Stimulated activated memory B cell treated with anti-CD40 and anti-IgM and Interleukin-4, amounts not matched to agents 10 μg/mL and 1 μg/mL and 100 μg/mL, for 72 hours (primary cell): ENCODE measurements around the gene PRMT7.

Experiments
- ATAC-seq: fragments of 150-1000 bp; cut with Tn5 transposase; 2 replicates; pipeline ENCODE4 v1.10.0; 2021
- H3K27ac Mint-ChIP-seq: one replicate; pipeline ENCODE4 v1.8.0; 2022; ENCODE audit warnings: mild to moderate bottlenecking, mixed read lengths
- H3K27me3 Mint-ChIP-seq: one replicate; pipeline ENCODE4 v1.8.0; 2022; ENCODE audit warnings: mixed read lengths
- H3K36me3 Mint-ChIP-seq: one replicate; pipeline ENCODE4 v1.8.0; 2022; ENCODE audit warnings: mixed read lengths
- H3K4me1 Mint-ChIP-seq: one replicate; pipeline ENCODE4 v1.8.0; 2022; ENCODE audit warnings: mixed read lengths
- H3K4me3 Mint-ChIP-seq: one replicate; pipeline ENCODE4 v1.8.0; 2022; ENCODE audit warnings: mild to moderate bottlenecking, moderate library complexity, mixed read lengths
- H3K9me3 Mint-ChIP-seq: one replicate; pipeline ENCODE4 v1.8.0; 2022; ENCODE audit warnings: mixed read lengths

Gene PRMT7

GRCh38 chr16:68358951-68359350 lies 48.1 kb downstream of the PRMT7 start:
- Mint-ChIP-seq H3K4me1 (peaks cover 28% of the 10 kb centered on the region), H3K27me3 (no peaks in the 10 kb centered on the region), H3K36me3 (peaks cover 49% of the 10 kb centered on the region), H3K9me3 (no peaks in the 10 kb centered on the region), H3K4me3 (no peak overlapping the region), H3K27ac (no peak overlapping the region)
- no peak for ATAC-seq

GRCh38 chr16:68359398-68360191 lies 48.8 kb downstream of the PRMT7 start:
- H3K9me3 Mint-ChIP-seq, result no peaks in the 10 kb centered on the region
- no peak overlapping the region for H3K27ac Mint-ChIP-seq
- H3K4me3 Mint-ChIP-seq, result no peak overlapping the region
- H3K4me1 Mint-ChIP-seq, result peaks cover 35% of the 10 kb centered on the region
- H3K27me3 Mint-ChIP-seq, result no peaks in the 10 kb centered on the region
- ATAC-seq, result no peak
- H3K36me3 Mint-ChIP-seq, result peaks cover 43% of the 10 kb centered on the region

GRCh38 chr16:68360547-68360946 lies 49.7 kb downstream of the PRMT7 start:
- H3K4me3 Mint-ChIP-seq, result no peak overlapping the region
- H3K27me3 Mint-ChIP-seq, result no peaks in the 10 kb centered on the region
- H3K36me3 Mint-ChIP-seq, result peaks cover 33% of the 10 kb centered on the region
- no peak overlapping the region for H3K27ac Mint-ChIP-seq
- H3K4me1 Mint-ChIP-seq, result peaks cover 36% of the 10 kb centered on the region
- no peaks in the 10 kb centered on the region for H3K9me3 Mint-ChIP-seq
- no peak for ATAC-seq

GRCh38 chr16:68360956-68361355 lies 50.1 kb downstream of the PRMT7 start:
- no peaks in the 10 kb centered on the region for H3K27me3 Mint-ChIP-seq
- H3K9me3 Mint-ChIP-seq, result no peaks in the 10 kb centered on the region
- peaks cover 36% of the 10 kb centered on the region for H3K4me1 Mint-ChIP-seq
- peaks cover 29% of the 10 kb centered on the region for H3K36me3 Mint-ChIP-seq
- H3K4me3 Mint-ChIP-seq, result no peak overlapping the region
- H3K27ac Mint-ChIP-seq, result no peak overlapping the region
- ATAC-seq, result no peak

GRCh38 chr16:68361485-68361884 lies 50.7 kb downstream of the PRMT7 start:
- Mint-ChIP-seq H3K4me1 (peaks cover 36% of the 10 kb centered on the region), H3K4me3 (no peak overlapping the region), H3K27ac (no peak overlapping the region), H3K9me3 (no peaks in the 10 kb centered on the region), H3K27me3 (no peaks in the 10 kb centered on the region), H3K36me3 (peaks cover 24% of the 10 kb centered on the region)
- no peak for ATAC-seq

GRCh38 chr16:68362262-68362913 lies 51.6 kb downstream of the PRMT7 start:
- Mint-ChIP-seq H3K27me3 (no peaks in the 10 kb centered on the region), H3K4me1 (peaks cover 35% of the 10 kb centered on the region), H3K9me3 (no peaks in the 10 kb centered on the region), H3K36me3 (peaks cover 18% of the 10 kb centered on the region), H3K27ac (no peak overlapping the region), H3K4me3 (no peak overlapping the region)
- no peak for ATAC-seq

- peaks cover 11% of the 10 kb centered on the region for H3K36me3 Mint-ChIP-seq
Observed at GRCh38 chr16:68362947-68363657, 52.3 kb downstream of the PRMT7 start.

GRCh38 chr16:68363658-68364521 lies 53.1 kb downstream of the PRMT7 start:
- no peaks in the 10 kb centered on the region for H3K9me3 Mint-ChIP-seq
- H3K27ac Mint-ChIP-seq, result no peak overlapping the region
- H3K4me1 Mint-ChIP-seq, result peaks cover 50% of the 10 kb centered on the region
- H3K4me3 Mint-ChIP-seq, result no peak overlapping the region
- H3K36me3 Mint-ChIP-seq, result peaks cover 7% of the 10 kb centered on the region
- no peaks in the 10 kb centered on the region for H3K27me3 Mint-ChIP-seq
- ATAC-seq, result no peak

More at GRCh38 chr16:68362947-68363657, 52.3 kb downstream of the PRMT7 start:
- Mint-ChIP-seq H3K4me1 (peaks cover 42% of the 10 kb centered on the region), H3K27me3 (no peaks in the 10 kb centered on the region), H3K4me3 (no peak overlapping the region), H3K27ac (no peak overlapping the region), H3K9me3 (no peaks in the 10 kb centered on the region)
- ATAC-seq, result no peak

- ATAC-seq, result no peak
- H3K9me3 Mint-ChIP-seq, result no peaks in the 10 kb centered on the region
- H3K4me3 Mint-ChIP-seq, result no peak overlapping the region
- H3K27ac Mint-ChIP-seq, result peak overlapping the region; percentile 69
- peaks cover 7% of the 10 kb centered on the region for H3K36me3 Mint-ChIP-seq
- H3K4me1 Mint-ChIP-seq, result peaks cover 57% of the 10 kb centered on the region
- H3K27me3 Mint-ChIP-seq, result no peaks in the 10 kb centered on the region
Observed at GRCh38 chr16:68364561-68364998, 53.8 kb downstream of the PRMT7 start.

- Mint-ChIP-seq H3K36me3 (peaks cover 6% of the 10 kb centered on the region), H3K4me3 (peak overlapping the region; percentile 6), H3K27me3 (no peaks in the 10 kb centered on the region), H3K27ac (peak overlapping the region; percentile 69), H3K9me3 (no peaks in the 10 kb centered on the region), H3K4me1 (peaks cover 64% of the 10 kb centered on the region)
- peak; percentile 49 for ATAC-seq
Observed at GRCh38 chr16:68365167-68365817, 54.5 kb downstream of the PRMT7 start.

- peak overlapping the region; percentile 69 for H3K27ac Mint-ChIP-seq
- H3K4me1 Mint-ChIP-seq, result peaks cover 72% of the 10 kb centered on the region
- no peaks in the 10 kb centered on the region for H3K36me3 Mint-ChIP-seq
- H3K4me3 Mint-ChIP-seq, result no peak overlapping the region
- ATAC-seq, result no peak
- H3K27me3 Mint-ChIP-seq, result no peaks in the 10 kb centered on the region
- no peaks in the 10 kb centered on the region for H3K9me3 Mint-ChIP-seq
Observed at GRCh38 chr16:68366062-68366461, 55.2 kb downstream of the PRMT7 start.

- Mint-ChIP-seq H3K27me3 (no peaks in the 10 kb centered on the region), H3K4me1 (peaks cover 79% of the 10 kb centered on the region), H3K36me3 (no peaks in the 10 kb centered on the region), H3K27ac (no peak overlapping the region), H3K9me3 (no peaks in the 10 kb centered on the region), H3K4me3 (no peak overlapping the region)
- ATAC-seq, result no peak
Observed at GRCh38 chr16:68367030-68367429, 56.2 kb downstream of the PRMT7 start.

GRCh38 chr16:68367440-68367839 lies 56.6 kb downstream of the PRMT7 start:
- Mint-ChIP-seq H3K36me3 (no peaks in the 10 kb centered on the region), H3K4me3 (no peak overlapping the region), H3K4me1 (peaks cover 79% of the 10 kb centered on the region), H3K9me3 (no peaks in the 10 kb centered on the region), H3K27me3 (no peaks in the 10 kb centered on the region), H3K27ac (no peak overlapping the region)
- ATAC-seq, result no peak

GRCh38 chr16:68367891-68368290 lies 57.1 kb downstream of the PRMT7 start:
- Mint-ChIP-seq H3K27ac (peak overlapping the region; percentile 56), H3K27me3 (no peaks in the 10 kb centered on the region), H3K4me3 (no peak overlapping the region), H3K9me3 (no peaks in the 10 kb centered on the region), H3K4me1 (peaks cover 79% of the 10 kb centered on the region), H3K36me3 (no peaks in the 10 kb centered on the region)
- ATAC-seq, result no peak
